ENCODE results near the gene RRH.
A peak's percentile ranks its signal among the peaks of the same experiment; 100 is the strongest.
"Not testable (repeated sequence)": the region's sequence is repeated elsewhere in the genome, so short reads cannot be mapped to it uniquely, and the experiment has no call there.

RRH gene

GRCh38 chr4:109827672-109828071 lies at the start of gene RRH:
Gene RRH (plus strand): TSS chr4:109827972. CDS start chr4:109828028, 56 bp downstream.
- DNase-seq = no peak

DNA sequence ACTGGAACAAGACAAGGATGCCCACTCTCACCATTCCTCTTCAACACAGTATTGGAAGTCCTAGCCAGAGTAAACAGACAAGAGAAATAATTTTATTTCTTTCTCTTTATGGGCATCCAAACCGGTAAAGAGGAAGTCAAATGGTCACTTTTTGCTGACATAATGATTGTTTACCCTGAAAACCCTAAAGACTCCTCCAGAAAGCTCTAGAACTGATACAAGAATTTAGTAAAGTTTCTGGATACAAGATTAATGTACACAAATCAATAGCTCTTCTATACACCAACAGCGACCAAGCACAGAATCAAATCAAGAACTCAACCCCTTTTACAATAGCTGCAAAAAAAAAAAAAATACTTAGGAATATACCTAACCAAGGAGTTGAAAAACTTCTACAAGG lies 45.7 kb upstream of the RRH start:
- DNase-seq = not testable (repeated sequence)

DNA sequence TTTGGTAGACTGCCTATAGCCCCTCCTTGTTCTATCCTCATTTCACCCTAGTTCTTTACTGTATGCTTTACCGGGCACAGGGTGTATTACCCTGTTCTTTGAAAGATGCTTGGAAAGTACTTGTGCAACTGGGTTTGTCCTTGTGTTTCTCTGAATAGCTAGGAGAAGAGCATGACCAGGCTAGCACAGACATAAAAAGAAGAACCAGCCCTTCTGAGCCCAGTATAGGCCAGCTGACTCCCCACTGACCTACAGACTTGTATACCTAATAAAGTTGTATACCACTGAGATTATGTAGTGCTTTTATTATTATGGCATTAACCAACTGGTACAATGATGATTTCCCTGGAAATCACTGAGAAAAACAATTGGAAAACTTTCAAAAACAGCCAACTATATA lies 40.9 kb upstream of the RRH start:
- DNase-seq = no peak

- DNase-seq = no peak
Observed at GRCh38 chr4:109787807-109788206, 40.0 kb upstream of the RRH start.

GRCh38 chr4:109795059-109795458 lies 32.7 kb upstream of the RRH start:
- DNase-seq = no peak

GRCh38 chr4:109798866-109799265 lies 28.9 kb upstream of the RRH start:
- no peak for DNase-seq

DNA sequence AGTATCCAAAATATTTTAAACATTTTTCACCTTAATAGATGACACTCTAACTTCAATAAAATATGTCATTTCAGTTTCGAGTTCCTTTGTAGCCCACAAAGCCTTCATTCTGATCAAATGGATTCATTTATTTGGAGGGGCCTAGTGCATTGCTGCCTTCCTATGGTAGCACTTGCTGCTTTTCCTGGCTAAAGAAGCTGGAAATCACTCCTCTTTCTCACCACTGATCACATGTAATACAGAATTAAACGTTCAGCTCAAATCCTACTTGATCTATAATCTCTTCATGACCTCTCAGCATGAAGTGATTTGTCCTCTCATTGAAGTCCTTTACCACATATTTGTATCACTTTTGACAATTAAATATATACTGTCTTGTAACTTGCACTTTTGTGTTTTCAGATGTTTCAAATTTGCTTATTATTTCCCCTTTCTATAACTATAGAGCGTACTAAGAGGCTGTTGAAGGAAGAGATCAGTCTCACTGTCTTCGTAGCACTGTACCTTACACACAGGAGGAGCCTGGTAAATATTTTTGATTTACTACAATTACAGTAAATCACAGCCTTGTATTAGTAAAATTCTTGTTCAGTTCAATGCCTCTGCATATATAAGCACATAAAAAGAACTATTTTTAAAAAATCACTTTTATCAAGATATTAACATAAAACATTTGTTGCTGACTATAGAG lies 26.5 kb upstream of the RRH start:
- no peak for DNase-seq

- no peak for DNase-seq
Observed at GRCh38 chr4:109801895-109802319, 25.9 kb upstream of the RRH start, which contains the start of gene CFI. Gene CFI (minus strand): TSS chr4:109801999. CDS start chr4:109801971, 28 bp downstream.

DNA sequence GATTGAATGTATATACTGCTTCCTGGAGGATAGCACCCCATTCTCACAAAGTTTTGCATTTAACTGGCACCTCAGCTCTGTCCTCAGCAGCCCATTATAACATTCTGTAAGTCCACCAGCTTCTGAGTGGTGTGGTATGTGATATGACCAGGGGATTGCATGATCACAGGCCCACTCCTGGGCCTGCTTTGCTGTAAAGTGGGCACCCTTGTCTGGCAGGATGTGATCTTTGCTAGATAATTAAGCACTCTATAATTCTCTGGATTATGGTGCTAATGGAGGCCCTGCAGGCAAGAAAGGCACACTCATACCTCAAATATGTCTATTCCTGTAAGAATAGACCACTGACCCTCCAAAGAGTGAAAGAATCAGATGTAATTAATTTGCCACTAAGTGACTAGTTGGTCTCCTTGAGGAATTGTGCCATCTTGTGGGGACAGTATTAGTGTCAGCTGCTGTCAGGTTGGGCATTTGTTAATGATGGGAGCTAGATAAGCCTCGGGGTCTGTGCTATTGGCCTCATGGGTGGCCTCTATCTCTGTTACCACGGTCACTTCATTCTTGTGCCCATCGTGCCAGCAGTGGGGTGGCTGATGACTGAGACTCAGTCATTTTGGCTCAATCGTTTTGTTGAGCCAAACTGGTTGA lies 23.7 kb upstream of the RRH start:
- DNase-seq = no peak

DNA sequence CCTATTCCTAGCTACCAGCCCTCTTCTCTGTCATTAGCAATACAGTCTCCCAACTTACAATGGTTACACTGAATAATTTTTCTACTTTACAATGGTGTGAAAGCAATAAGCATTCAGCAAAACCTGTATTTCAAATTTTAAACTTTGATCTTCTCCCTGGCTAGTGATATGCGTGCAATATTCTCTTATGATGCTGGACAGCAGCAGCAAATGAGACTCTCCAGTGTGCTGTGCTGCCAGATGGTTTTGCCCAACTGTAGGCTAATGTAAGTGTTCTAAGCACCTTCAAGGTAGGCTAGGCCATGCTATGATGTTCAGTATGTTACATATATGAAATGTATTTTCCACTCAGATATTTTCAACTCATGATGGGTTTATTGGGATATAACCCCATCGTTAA lies 18.1 kb upstream of the RRH start:
- DNase-seq = no peak

DNA sequence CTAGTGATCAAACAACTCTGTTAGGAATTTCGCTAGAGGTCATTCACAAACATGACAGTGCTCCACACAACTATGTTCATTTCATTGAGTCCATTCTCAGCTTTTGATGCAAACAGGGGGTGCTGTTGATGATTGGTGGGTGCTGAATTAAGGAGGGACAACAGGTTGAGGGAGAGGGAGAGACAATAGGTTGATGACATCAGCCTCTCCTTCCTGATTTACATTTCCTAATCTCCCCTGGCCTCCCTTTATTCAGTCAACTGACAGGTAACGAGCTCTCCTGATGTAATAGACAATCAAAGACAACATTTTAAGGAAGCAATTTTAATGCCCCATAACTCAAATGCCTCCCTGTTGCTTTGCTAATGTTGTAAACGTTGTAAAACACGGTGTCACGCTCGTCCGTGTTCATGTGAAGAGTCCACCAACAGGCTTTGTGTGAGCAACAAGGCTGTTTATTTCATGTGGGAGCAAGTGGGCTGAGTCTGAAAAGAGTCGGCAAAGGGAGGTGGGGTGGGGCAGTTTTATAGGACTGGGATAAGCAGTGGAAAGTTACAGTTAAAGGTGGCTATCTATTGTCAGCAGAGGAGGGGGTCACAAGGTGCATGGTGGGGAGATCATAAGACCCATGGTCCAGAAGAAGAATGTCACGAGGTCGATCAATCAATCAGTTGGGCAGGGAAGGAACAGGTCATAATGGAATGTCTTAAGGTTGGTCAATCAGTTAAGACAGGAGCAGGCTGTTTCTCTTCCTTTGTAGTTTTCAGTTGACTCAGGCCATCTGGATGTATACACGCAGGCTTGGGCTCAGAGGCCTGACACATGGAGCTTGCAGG lies 17.0 kb upstream of the RRH start:
- no peak for DNase-seq

GRCh38 chr4:109811707-109812106 lies 16.1 kb upstream of the RRH start:
- no peak for DNase-seq

DNA sequence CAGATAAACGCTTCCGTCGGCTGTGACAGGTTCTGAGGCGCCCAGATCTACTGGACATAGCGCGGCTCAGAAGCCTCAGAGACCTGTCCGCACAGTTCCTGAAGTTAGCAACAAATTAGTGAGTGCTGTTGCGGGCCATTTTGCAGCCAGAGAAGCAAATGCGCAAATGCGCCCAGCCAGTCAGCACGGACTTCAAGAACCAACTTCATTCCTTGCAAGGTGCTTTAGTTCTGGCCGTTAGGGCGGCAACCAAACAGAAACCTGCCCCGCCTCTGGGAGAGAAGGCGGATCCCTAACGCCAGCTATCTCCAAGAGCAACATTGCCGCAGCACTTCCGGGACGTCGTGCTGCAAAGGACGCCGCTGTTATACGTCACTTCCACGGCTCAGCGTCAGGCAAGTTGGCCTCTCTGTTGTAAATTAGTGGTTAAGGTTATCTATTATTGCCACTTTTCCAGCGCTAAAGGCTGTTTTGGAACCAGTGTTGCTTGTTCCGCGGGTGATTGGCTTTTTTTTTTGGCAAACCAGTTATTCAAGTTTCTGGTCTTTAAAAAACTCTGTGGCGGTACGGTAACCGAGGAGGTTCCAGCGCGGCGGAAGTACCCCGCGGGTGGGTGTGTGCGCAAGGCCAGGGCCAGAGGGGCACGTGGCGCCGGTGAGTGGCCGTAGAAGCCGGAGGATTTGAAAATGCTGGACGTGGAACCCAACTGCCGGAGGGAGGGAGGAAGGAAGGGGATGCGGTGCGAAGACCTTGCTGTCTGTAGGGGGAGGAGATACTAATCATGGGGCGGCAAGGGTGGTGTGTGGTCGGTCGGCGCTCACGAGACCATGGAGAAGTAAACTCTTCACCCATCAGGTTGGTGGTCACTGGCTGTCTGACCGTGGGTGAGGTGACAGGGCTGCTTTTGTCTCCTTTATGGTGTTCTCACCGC lies 12.4 kb upstream of the RRH start, which contains the start of gene GAR1:
Gene GAR1, plus strand, starts transcription at position 612 of the 931 bp plus-strand sequence. CDS start 403 bp downstream, outside the sequence.
- DNase-seq = peak; percentile 80

GRCh38 chr4:109816082-109816442 lies 11.7 kb upstream of the RRH start:
- no peak for DNase-seq

GRCh38 chr4:109816894-109817293 lies 10.9 kb upstream of the RRH start:
- DNase-seq = no peak

- no peak for DNase-seq
Observed at GRCh38 chr4:109818268-109818667, 9.5 kb upstream of the RRH start.

DNA sequence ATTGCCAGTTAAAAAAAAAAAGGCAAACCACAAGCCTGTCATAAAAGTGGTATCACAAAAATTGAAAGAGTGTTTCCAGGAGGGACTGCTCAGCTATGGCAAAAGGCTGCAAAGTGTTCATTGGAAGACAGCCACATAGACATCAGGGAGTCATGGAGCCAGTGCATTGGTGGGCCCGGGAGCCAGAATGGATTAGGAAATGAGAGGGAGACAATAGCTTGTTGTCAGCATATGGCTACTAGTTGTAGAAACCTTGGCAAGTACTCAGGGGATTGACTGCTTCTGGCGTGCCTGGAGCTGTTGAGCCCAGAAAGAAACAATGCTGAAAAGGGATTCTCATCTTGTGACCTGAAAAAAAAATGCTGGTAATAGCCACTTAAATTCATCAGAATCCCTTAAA lies 7.2 kb upstream of the RRH start:
- DNase-seq = no peak

GRCh38 chr4:109821185-109821584 lies 6.6 kb upstream of the RRH start:
- no peak for DNase-seq

DNA sequence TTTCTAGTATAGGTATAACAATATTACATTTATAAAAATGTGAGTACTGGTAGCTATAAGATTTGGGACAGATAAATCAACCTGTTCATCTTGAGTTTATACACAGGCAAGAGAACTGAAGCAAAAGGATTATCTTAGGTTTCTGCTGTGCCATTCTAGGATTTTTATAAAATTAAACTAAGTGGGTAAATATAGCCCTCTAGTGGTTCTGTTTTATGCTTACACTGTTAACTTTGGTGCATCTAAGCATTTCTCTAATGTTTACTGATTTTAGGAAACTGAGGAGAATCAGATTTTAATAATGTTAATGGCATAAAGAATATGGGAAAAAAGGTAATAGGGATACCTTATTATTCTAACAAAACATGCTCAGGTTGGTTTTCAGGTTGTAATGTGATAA lies 1.1 kb upstream of the RRH start:
- DNase-seq = no peak

DNA sequence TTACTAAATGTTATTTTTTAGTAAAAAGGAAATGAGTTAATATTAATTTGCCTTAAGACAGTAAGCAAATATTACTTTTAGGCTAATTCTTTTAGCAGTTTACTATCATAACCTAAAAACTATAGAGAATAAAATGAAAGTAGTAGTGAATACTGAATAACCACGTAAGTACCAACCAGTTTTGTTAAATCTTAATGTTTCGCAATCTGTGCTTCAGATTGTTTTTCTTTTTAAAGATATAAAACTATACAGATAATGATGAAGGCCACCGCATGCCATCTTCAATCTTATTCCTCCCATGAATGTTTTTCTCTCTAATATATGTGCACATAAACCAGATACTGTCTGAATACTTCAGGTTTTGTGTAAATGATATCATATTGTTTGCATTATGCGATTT lies 6.0 kb downstream of the RRH start:
- no peak for DNase-seq

DNA sequence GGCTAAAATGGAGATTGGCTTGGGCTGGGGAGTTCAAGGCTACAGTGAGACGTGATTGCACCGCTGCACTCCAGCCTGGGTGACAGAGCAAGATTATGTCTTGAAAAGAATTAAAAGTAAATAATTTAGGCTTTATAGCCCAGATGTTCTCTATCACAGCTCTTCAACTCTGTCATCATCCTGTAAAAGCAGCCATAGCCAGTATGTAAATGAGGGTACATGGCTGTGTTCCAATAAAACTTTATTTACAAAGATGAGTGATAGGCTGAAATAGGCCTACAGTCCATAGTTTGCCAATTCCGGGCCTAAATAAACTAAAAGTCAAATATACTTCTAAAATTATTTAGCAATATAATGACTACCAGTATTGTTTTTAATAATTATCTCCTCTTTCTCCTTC lies 9.2 kb downstream of the RRH start:
- no peak for DNase-seq

GRCh38 chr4:109846395-109847098 lies 18.8 kb downstream of the RRH start:
- no peak for DNase-seq
